ENCODE data around the gene BRICD5. TPM values are rescaled to one million over a fixed set of nuclear protein-coding genes. Genes with fewer than 3 reads are reported as not detected.

BRICD5 gene
- polyA plus RNA-seq, 3 donors, result 6.6 to 11.8 (median 9.4) TPM

DNA sequence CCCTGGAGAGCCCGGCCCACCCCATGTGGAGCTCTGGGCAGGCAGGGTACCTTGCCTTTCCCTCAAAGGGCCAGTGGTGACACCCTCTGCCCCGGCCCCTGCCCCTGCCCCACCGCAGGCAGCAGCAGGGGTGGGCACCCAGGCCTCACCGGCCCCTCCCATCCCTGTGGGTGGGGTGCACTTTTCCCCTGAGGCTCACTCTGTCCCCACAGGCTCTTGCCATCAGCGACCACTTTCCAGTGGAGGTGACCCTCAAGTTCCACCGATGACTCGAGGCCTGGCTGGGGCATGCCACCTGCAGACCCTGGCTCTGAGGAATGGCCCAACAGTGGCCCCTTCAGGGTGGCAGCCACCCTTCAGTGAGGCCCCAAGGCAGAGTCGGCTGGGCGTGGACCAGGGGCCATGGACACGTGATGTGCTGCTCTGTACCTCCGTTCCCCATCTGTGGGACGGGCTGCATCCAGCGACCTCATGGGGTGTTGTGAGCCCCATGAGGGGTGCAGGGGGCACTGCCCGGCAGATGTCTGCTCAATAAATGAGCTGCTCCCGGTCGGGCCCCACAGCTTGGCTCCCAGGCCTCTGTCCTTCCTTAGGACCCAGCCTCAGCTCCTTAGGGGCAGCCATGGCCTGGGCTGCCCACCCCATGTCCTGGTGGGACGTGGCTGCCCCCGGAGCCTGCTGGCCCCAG, 27.6 kb upstream of the BRICD5 start:
- no peak for DNase-seq

- DNase-seq, result no peak
These were observed 27.0 kb upstream of the BRICD5 start for GRCh38 chr16:2237493-2238149.

- DNase-seq, result no peak
These were observed 26.4 kb upstream of the BRICD5 start for GRCh38 chr16:2237102-2237482.

DNA sequence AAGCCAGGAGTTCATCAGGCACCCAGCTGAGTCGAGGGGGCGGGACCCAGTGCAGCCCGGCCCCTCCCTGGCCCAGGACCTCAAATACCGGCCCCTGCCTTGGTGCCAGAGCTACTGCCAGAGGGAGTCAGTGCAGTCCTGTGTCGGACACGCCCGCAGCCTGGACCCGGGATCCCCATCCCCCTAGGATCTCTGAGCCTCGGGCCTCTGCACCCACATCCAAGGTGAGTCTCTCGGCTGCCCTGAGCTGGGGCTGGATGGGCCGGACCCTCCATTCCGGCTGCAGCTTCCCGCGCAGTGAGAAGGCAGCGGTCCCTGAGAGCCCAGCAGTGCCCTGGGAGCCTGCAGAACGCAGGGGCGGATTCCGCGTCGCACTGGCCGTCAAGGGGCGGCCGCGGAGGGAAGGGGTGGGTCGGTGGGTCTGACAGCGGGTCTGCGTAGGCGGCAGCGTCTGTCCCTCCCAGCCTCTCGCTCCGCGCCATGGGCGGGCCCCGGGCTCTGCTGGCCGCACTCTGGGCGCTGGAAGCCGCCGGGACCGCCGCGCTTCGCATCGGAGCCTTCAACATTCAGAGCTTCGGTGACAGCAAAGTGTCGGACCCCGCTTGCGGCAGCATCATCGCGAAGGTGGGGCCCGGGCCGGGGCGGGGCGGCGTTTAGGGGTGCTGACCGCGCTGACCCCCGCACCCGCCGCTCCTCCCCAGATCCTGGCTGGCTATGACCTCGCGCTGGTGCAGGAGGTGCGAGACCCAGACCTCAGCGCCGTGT, 25.9 kb upstream of the BRICD5 start, which contains the start of gene DNASE1L2:
TSS of gene DNASE1L2 (plus strand) at position 108 of the 765 bp plus-strand sequence. CDS start at position 481, 373 bp downstream.
- no peak for DNase-seq

GRCh38 chr16:2235695-2236336, 25.2 kb upstream of the BRICD5 start:
- no peak for DNase-seq

GRCh38 chr16:2235234-2235651, 24.6 kb upstream of the BRICD5 start:
- DNase-seq, result no peak

DNA sequence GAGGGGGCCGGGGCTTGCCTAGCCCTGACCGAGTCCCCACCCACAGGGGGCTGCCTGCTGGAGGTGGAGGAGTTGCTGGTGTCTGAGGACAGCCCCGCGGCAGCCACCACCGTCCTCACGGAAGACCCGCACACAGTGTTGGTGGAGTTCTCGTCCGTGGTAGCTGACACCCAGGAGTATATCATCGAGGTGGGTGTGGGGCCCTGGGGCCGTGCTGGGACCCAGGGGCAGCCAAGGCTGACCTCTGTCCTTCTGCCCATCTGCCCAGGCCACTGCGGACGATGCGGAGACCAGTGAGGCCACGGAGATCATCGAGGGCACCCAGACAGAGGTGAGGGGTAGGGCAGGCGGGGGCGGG, 24.1 kb upstream of the BRICD5 start:
- DNase-seq, result no peak

DNA sequence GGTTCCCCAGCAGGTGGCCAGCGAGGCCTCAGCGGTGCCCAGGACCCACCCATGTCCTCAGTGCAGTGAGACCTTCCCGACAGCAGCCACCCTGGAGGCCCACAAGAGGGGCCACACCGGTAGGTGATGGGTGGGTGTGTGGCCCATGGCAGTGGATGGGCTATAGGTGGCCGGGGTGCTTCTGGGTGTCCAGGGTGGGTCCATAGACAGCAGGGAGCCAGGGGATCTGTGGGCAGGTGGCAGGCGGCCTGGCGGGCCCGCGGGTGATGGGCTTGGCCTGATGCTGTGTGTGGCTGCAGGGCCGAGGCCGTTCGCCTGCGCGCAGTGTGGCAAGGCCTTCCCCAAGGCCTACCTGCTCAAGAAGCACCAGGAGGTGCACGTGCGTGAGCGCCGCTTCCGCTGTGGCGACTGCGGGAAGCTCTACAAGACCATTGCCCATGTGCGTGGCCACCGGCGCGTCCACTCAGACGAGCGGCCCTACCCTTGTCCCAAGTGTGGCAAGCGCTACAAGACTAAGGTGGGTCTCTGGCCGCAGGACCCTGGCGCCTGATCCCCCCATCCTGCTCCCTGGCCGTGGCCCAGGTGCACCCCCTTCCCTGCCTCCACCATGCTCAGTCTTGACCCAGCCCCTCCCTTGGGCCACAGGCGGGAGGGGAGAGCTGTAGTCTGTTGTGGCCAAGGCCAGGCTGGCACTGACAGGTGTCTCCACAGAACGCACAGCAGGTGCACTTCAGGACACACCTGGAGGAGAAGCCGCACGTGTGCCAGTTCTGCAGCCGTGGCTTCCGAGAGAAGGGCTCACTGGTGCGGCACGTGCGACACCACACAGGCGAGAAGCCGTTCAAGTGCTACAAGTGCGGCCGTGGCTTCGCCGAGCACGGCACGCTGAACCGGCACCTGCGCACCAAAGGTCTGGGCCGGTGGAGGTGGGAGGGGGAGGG, 23.5 kb upstream of the BRICD5 start:
- DNase-seq, result no peak

- no peak for DNase-seq
These were observed 22.5 kb upstream of the BRICD5 start for GRCh38 chr16:2233046-2233775.

DNA sequence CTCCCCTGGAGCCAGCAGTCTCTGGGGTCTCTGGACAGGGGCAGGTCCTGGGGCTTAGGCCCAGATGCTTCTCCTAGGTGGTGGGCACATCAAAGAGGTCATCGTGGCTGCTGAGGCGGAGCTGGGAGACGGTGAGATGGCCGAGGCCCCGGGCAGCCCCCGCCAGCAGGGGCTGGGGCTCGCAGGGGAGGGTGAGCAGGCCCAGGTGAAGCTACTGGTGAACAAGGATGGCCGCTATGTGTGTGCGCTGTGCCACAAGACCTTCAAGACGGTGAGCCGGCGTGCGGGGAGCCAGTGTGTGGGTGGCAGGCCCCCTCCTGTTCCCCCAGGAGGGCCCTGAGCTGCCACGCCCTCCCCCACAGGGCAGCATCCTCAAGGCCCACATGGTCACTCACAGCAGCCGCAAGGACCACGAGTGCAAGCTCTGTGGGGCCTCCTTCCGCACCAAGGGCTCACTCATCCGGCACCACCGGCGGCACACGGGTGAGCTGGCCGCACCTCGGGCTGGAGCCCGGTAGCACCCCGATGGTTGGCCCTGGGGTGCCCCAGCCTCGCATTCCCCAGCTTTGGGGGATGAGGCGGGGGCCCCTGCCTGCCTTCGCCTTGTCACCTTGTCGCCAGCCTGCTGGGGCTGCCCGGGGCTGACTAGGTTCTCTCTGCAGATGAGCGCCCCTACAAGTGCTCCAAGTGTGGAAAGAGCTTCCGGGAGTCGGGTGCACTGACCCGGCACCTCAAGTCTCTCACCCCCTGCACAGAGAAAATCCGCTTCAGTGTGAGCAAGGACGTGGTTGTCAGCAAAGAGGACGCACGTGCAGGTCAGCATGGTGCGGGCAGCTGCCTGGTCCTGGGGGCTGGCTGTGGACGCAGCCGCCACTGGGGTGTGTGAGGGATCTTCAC, 21.7 kb upstream of the BRICD5 start:
- DNase-seq, result no peak

- DNase-seq, result no peak
These were observed 20.6 kb upstream of the BRICD5 start for GRCh38 chr16:2231016-2231931.

GRCh38 chr16:2230376-2230775, 19.7 kb upstream of the BRICD5 start:
- DNase-seq, result no peak

- DNase-seq, result no peak
These were observed 19.1 kb upstream of the BRICD5 start for GRCh38 chr16:2229632-2230250.

DNA sequence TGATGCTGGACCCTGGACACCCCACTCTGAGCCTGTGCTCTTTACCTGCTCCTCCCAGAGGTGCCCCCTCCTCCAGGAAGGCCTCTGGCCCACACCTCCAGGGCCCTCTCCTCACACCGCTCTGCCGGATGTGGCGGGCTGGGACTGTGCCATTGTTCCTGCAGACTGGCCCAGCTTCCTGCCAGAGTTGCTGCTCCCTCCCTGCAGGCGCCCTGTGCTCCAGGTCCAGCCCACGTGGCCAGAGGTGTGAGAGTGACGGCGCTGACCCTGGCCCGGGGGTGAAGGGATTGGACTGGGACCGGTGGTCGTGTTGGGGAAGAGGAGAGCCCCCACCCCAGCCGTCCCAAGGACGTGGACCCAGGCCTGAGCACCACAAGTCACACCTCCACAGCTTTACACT, 18.4 kb upstream of the BRICD5 start:
- DNase-seq, result no peak

- no peak for DNase-seq
These were observed 17.6 kb upstream of the BRICD5 start for GRCh38 chr16:2228161-2228824.

- no peak for DNase-seq
These were observed 16.3 kb upstream of the BRICD5 start for GRCh38 chr16:2226918-2227317.

GRCh38 chr16:2226245-2226793, 15.7 kb upstream of the BRICD5 start:
- no peak for DNase-seq

Measured in renal pelvis (tissue), 4 donors.